ENCODE data around the gene GPRASP3.

DNA sequence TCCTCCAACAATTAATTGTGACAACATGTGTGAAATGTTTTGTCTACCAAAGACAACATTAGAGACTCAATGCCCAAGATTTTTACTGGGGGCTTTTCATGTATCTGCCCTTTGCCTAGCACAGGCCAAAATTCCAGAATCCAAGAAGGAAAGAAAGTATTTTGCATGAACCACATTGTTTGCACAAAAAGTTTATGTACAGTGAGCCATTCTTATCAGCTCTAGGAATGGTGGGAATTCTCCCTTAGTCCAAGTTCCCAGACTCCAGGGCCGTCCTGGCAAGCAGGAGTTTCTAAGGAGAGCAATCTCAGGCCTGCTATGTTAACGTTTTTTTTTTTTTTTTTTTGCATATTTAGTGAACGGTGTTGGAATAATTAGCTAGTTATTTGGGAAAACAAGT, 47.7 kb upstream of the GPRASP3 start:
- TF ChIP-seq, protein P1, sequence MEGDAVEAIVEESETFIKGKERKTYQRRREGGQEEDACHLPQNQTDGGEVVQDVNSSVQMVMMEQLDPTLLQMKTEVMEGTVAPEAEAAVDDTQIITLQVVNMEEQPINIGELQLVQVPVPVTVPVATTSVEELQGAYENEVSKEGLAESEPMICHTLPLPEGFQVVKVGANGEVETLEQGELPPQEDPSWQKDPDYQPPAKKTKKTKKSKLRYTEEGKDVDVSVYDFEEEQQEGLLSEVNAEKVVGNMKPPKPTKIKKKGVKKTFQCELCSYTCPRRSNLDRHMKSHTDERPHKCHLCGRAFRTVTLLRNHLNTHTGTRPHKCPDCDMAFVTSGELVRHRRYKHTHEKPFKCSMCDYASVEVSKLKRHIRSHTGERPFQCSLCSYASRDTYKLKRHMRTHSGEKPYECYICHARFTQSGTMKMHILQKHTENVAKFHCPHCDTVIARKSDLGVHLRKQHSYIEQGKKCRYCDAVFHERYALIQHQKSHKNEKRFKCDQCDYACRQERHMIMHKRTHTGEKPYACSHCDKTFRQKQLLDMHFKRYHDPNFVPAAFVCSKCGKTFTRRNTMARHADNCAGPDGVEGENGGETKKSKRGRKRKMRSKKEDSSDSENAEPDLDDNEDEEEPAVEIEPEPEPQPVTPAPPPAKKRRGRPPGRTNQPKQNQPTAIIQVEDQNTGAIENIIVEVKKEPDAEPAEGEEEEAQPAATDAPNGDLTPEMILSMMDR (conservative IDR thresholded peaks at IDR 0.05 in 1 of 2, IDR thresholded peaks at IDR 0.05 in 1 of 2; ENCODE audit: extremely low read depth in 1 of 2, insufficient read depth in 1 of 2, low read depth in 1 of 2, low read length in 2 of 2): no peak
- TF ChIP-seq EZH2 (IDR thresholded peaks at IDR 0.05; ENCODE audit: borderline replicate concordance, low read length): no peak

Data from mammary epithelial cell (primary cell).